ENCODE results near the gene SCN2A. TPM values are rescaled to one million over a fixed set of nuclear protein-coding genes. Genes with fewer than 3 reads are reported as not detected.

The SCN2A gene
- total RNA-seq, 2 experiments from 2014 or later = not detected

DNA sequence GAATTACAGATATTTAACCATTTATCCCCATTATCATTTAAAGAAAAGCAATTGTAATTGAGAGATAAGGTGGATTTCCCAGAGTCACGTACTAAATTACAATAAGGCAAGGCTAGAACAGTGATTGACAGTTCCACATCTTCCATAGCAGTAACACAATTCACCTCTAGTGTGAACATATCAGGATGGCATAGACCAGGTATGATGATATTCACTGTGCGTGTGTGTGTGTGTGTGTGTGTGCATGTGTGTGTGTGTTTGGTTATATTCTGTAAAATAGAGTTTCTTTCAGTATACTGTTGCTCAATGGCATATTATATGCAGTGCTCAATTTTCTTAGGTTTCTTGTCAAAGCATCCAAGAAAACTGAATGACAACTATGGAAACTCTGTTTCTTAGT, 1.7 kb downstream of the SCN2A start:
- Mint-ChIP-seq H3K27ac (no peak overlapping the region), H3K9me3 (no peaks in the 10 kb centered on the region), H3K36me3 (ENCODE audit: low read depth) (no peaks in the 10 kb centered on the region), H3K4me3 (no peak overlapping the region), H3K27me3 (no peaks in the 10 kb centered on the region), H3K4me1 (ENCODE audit: low read depth) (no peaks in the 10 kb centered on the region)
- Histone ChIP-seq H3K9me3 (ENCODE audit: control insufficient read depth in 1 of 2, insufficient read depth in 1 of 2, low read length in 2 of 2) (no peaks in the 10 kb centered on the region), H3K27ac (ENCODE audit: low read depth in 1 of 2, low read length in 2 of 2) (no peak overlapping the region), H3K27me3 (ENCODE audit: control insufficient read depth in 1 of 2, insufficient read depth in 2 of 2, low read length in 2 of 2) (no peaks in the 10 kb centered on the region), H3K36me3 (ENCODE audit: insufficient read depth, low read length) (no peaks in the 10 kb centered on the region), H3K4me1 (ENCODE audit: insufficient read depth, low read length) (no peaks in the 10 kb centered on the region), H3K4me3 (ENCODE audit: low read length) (no peak overlapping the region)
- ATAC-seq (ENCODE audit: poor library complexity) = no peak
- intact Hi-C loops (cut with DNase I, micrococcal nuclease) = no loop called here
- no peak for TF ChIP-seq CTCF (IDR thresholded peaks at IDR 0.05)
- no peak for DNase-seq
- CTCF ChIA-PET = no interaction called here
- POLR2A ChIA-PET = no interaction called here

DNA sequence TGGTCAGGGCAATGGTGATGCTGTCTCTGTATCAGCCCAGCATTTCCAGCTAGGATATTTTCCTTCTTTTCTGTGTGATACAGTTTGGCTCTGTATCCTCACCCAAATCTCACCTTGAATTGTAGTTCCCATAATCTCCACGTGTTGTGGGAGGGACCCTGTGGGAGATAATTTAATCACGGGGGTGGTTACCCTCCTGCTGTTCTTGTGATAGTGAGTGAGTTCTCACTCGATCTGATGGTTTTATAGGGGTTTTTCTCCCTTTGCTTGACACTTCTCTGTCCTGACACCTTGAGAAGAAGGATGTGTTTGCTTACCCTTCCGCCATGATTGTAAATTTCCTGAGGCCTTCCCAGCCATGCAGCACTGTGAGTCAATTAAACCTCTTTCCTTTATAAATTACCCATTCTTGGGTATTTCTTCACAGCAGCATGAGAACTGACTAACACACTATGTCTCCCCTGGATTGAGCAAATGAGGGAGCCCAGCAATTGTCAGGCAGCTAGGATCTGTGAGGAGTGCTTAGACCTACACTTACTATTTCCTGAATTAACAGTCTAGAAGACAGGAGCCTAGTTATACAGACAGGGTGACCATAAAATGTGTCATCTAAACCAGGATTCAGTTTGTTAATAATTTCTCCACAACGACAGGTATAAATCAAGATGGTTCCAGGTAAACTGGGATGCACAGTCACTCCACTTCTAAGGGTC, 6.0 kb downstream of the SCN2A start:
- no peak for ATAC-seq (ENCODE audit: poor library complexity)
- POLR2A ChIA-PET = no interaction called here

DNA sequence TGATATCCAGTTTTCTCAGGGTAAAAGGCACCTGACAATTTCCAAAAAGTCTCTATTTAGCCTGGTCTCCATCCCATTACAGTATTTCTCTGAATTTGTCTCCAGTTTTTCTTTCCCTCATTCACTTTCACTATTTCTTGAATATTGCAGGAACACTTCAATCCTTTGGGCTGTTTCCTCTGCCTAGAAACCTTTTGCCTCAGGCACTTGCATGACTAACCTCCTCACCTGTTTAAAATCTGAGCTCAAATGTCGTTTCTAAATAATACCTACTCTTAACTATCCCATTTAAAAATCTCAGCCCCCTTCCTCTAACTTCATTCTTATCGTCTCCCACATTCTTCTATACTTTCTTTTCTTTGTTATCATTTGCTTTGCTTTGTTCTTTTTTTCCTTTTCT, 9.0 kb downstream of the SCN2A start:
- Histone ChIP-seq H3K27me3 (ENCODE audit: control insufficient read depth in 1 of 2, insufficient read depth in 2 of 2, low read length in 2 of 2) (no peaks in the 10 kb centered on the region), H3K27ac (ENCODE audit: low read depth in 1 of 2, low read length in 2 of 2) (no peak overlapping the region), H3K36me3 (ENCODE audit: insufficient read depth, low read length) (no peaks in the 10 kb centered on the region), H3K4me3 (ENCODE audit: low read length) (no peak overlapping the region), H3K9me3 (ENCODE audit: control insufficient read depth in 1 of 2, insufficient read depth in 1 of 2, low read length in 2 of 2) (no peaks in the 10 kb centered on the region), H3K4me1 (ENCODE audit: insufficient read depth, low read length) (no peaks in the 10 kb centered on the region)
- no peaks in the 10 kb centered on the region for H3K4me1 Mint-ChIP-seq (ENCODE audit: low read depth)
- DNase-seq = no peak
- POLR2A ChIA-PET = interaction anchor here (0.6 kb wide), 1 partner anchor 591 kb away, joined by 4 read pairs; no protein-coding TSS in a partner anchor
- CTCF ChIA-PET = interaction anchor here (0.5 kb wide), 1 partner anchor 50 kb away, joined by 3 read pairs; no protein-coding TSS in a partner anchor
- intact Hi-C loops (cut with DNase I, micrococcal nuclease) = no loop called here
- no peak overlapping the region for H3K4me3 Mint-ChIP-seq
- ATAC-seq (ENCODE audit: poor library complexity) = no peak
- H3K27ac Mint-ChIP-seq = no peak overlapping the region
- H3K27me3 Mint-ChIP-seq = no peaks in the 10 kb centered on the region
- no peaks in the 10 kb centered on the region for H3K9me3 Mint-ChIP-seq
- H3K36me3 Mint-ChIP-seq (ENCODE audit: low read depth) = no peaks in the 10 kb centered on the region
- TF ChIP-seq CTCF (IDR thresholded peaks at IDR 0.05) = no peak

More for the DNA sequence above, 6.0 kb downstream of the SCN2A start:
- H3K4me1 Mint-ChIP-seq (ENCODE audit: low read depth) = no peaks in the 10 kb centered on the region
- H3K4me1 ChIP-seq (ENCODE audit: insufficient read depth, low read length) = no peaks in the 10 kb centered on the region
- TF ChIP-seq CTCF (IDR thresholded peaks at IDR 0.05) = no peak
- CTCF ChIA-PET = no interaction called here
- H3K27me3 Mint-ChIP-seq = no peaks in the 10 kb centered on the region
- no peak overlapping the region for H3K27ac ChIP-seq (ENCODE audit: low read depth in 1 of 2, low read length in 2 of 2)
- no peak overlapping the region for H3K4me3 Mint-ChIP-seq
- H3K36me3 Mint-ChIP-seq (ENCODE audit: low read depth) = no peaks in the 10 kb centered on the region
- no peak overlapping the region for H3K27ac Mint-ChIP-seq
- no peak overlapping the region for H3K4me3 ChIP-seq (ENCODE audit: low read length)
- intact Hi-C loops (cut with DNase I, micrococcal nuclease) = no loop called here
- no peaks in the 10 kb centered on the region for H3K36me3 ChIP-seq (ENCODE audit: insufficient read depth, low read length)
- no peaks in the 10 kb centered on the region for H3K27me3 ChIP-seq (ENCODE audit: control insufficient read depth in 1 of 2, insufficient read depth in 2 of 2, low read length in 2 of 2)
- no peak for DNase-seq
- no peaks in the 10 kb centered on the region for H3K9me3 Mint-ChIP-seq
- H3K9me3 ChIP-seq (ENCODE audit: control insufficient read depth in 1 of 2, insufficient read depth in 1 of 2, low read length in 2 of 2) = no peaks in the 10 kb centered on the region

Measured in CD4-positive, alpha-beta T cell (primary cell).